OCI-LY3 (cell line): Measurements from ENCODE around the gene C11orf68.

Experiments
- EZH2phosphoT487 ChIP-seq: fragments of 200-600 bp; shearing (Covaris generic); IDR thresholded peaks from 2 replicates; pipeline ENCODE4 v1.6.1; 2018; ENCODE audit warnings: antibody characterized with exemption, mixed run types, low read depth
- TF ChIP-seq, protein P1 (sequence below): fragments of 200-600, 300-600 bp; sonication (generic); IDR thresholded peaks from 2 replicates; pipeline ENCODE4 v1.5.1; 2014; ENCODE audit warnings: antibody characterized with exemption, low read length, low read depth

DNA sequence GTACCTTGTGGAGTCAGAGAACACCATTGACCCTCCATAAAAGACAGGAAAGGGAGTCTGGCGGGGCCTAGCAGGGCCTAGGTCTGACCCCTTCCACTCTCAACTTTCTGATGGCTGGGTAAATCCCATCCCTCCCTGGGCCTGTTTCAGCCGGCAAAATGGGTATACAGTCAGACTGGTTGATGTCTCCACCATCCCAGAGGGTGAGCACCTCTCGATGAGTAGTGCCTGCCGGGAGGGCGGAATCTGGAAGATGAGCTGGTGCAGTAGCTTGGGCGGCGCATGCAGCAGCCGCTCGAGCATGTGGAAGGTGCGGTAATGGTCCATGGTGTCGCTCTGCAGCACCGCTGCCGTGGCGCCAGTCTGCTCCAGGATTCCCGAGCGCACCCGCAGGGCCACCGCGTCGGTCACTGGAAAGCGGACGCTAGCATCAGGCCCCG, 31.1 kb downstream of the C11orf68 start:
- TF ChIP-seq, protein P1, sequence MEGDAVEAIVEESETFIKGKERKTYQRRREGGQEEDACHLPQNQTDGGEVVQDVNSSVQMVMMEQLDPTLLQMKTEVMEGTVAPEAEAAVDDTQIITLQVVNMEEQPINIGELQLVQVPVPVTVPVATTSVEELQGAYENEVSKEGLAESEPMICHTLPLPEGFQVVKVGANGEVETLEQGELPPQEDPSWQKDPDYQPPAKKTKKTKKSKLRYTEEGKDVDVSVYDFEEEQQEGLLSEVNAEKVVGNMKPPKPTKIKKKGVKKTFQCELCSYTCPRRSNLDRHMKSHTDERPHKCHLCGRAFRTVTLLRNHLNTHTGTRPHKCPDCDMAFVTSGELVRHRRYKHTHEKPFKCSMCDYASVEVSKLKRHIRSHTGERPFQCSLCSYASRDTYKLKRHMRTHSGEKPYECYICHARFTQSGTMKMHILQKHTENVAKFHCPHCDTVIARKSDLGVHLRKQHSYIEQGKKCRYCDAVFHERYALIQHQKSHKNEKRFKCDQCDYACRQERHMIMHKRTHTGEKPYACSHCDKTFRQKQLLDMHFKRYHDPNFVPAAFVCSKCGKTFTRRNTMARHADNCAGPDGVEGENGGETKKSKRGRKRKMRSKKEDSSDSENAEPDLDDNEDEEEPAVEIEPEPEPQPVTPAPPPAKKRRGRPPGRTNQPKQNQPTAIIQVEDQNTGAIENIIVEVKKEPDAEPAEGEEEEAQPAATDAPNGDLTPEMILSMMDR: no peak
- TF ChIP-seq EZH2phosphoT487: no peak
